AG04450 (cell line): ENCODE results near the gene CBFA2T2. TPM values are rescaled to one million over a fixed set of nuclear protein-coding genes. Genes with fewer than 3 reads are reported as not detected.
"Not testable (repeated sequence)": the region's sequence is repeated elsewhere in the genome, so short reads cannot be mapped to it uniquely, and the experiment has no call there.

Source experiments
- CTCF ChIA-PET: fragments of 300-600, 350-600 bp; formaldehyde crosslinking; extraction: SDS; loops from one replicate; lab custom pipeline; 2022; ENCODE audit warnings: antibody characterized with exemption, inconsistent platforms; lab: Charles Lee
- POLR2A ChIA-PET: fragments of 350-600 bp; formaldehyde crosslinking; extraction: SDS; loops from one replicate; lab custom pipeline; 2021; ENCODE audit warnings: antibody characterized with exemption, inconsistent platforms; lab: Yijun Ruan, JAX
- DNase-seq: peaks from one replicate; pipeline ENCODE4 v3.0.0-alpha.2; 2011; ENCODE audit warnings: low read depth, low spot score
- H3K27ac ChIP-seq: one replicate; pipeline ENCODE4 v1.5.1; 2012; ENCODE audit warnings: low read depth, low read length, control low read depth
- H3K27me3 ChIP-seq: one replicate; pipeline ENCODE4 v1.6.0; 2012; ENCODE audit warnings: low read length; ENCODE audit not compliant: control insufficient read depth, insufficient read depth
- H3K4me3 ChIP-seq: 2 replicates; pipeline ENCODE4 v1.5.1; 2011; ENCODE audit warnings: mild to moderate bottlenecking, low read depth, low read length, control low read depth
- H3K9me3 ChIP-seq: 2 replicates; pipeline ENCODE4 v1.5.1; 2012; ENCODE audit warnings: low read length; ENCODE audit not compliant: control insufficient read depth, insufficient read depth
- CTCF ChIP-seq: IDR thresholded peaks from 2 replicates; pipeline ENCODE4 v1.5.1; 2011; ENCODE audit warnings: low read depth, low read length, control low read depth, inconsistent platforms
- polyA plus RNA-seq: library from polyadenylated mRNA; depleted of rRNA; stranded (reverse); fragments of >200 nt; gene quantifications from 2 replicates; pipeline ENCODE4 v1.2.3, GENCODE V29; 2011

The CBFA2T2 gene
- polyA plus RNA-seq, 1 experiment = 11.3 TPM

GRCh38 chr20:33558348-33559144 is 68.7 kb downstream of the CBFA2T2 start:
- Histone ChIP-seq H3K27ac (no peak overlapping the region), H3K4me3 (no peak overlapping the region), H3K27me3 (no peaks in the 10 kb centered on the region), H3K9me3 (no peaks in the 10 kb centered on the region; the same call in 1 of the 2 replicates)
- TF ChIP-seq CTCF = no peak
- CTCF ChIA-PET = interaction anchor here (0.6 to 0.7 kb wide), 2 partner anchors 33 to 463 kb away, joined by 3 to 9 read pairs; no protein-coding TSS in a partner anchor
- no peak for DNase-seq
- POLR2A ChIA-PET = no interaction called here

GRCh38 chr20:33559212-33559611 is 69.3 kb downstream of the CBFA2T2 start:
- Histone ChIP-seq H3K9me3 (no peaks in the 10 kb centered on the region; the same call in 1 of the 2 replicates), H3K27me3 (no peaks in the 10 kb centered on the region), H3K27ac (no peak overlapping the region), H3K4me3 (no peak overlapping the region)
- DNase-seq = no peak
- CTCF ChIA-PET = interaction anchor here (0.6 to 0.7 kb wide), 2 partner anchors 33 to 463 kb away, joined by 3 to 9 read pairs; no protein-coding TSS in a partner anchor
- TF ChIP-seq CTCF = no peak
- POLR2A ChIA-PET = no interaction called here

- CTCF ChIA-PET = no interaction called here
- POLR2A ChIA-PET = interaction anchor here (0.6 kb wide), 1 partner anchor 57 kb away, joined by 4 read pairs; no protein-coding TSS in a partner anchor
- H3K27ac ChIP-seq = no peak overlapping the region
- DNase-seq = no peak
- no peaks in the 10 kb centered on the region; the same call in 1 of the 2 replicates for H3K9me3 ChIP-seq
- no peak overlapping the region for H3K4me3 ChIP-seq
- TF ChIP-seq CTCF = no peak
- no peaks in the 10 kb centered on the region for H3K27me3 ChIP-seq
These were observed 70.1 kb downstream of the CBFA2T2 start for GRCh38 chr20:33560026-33560425.

- CTCF ChIA-PET, H3K27ac ChIP-seq, DNase-seq, H3K4me3 ChIP-seq, H3K9me3 ChIP-seq, H3K27me3 ChIP-seq: not testable (repeated sequence)
- POLR2A ChIA-PET = interaction anchor here (0.7 kb wide), 1 partner anchor 52 kb away, joined by 4 read pairs; no protein-coding TSS in a partner anchor
These were observed 71.2 kb downstream of the CBFA2T2 start for GRCh38 chr20:33561053-33561452.

GRCh38 chr20:33561692-33562601 is 72.1 kb downstream of the CBFA2T2 start:
- H3K4me3 ChIP-seq = peak overlapping the region; percentile 11; the same call in 1 of the 2 replicates
- H3K27me3 ChIP-seq = no peaks in the 10 kb centered on the region
- peak overlapping the region; percentile 21 for H3K27ac ChIP-seq
- TF ChIP-seq CTCF = no peak
- ChIA-PET CTCF (interaction anchor here (1.3 kb wide), 1 partner anchor 15 kb away, joined by 4 read pairs; no protein-coding TSS in a partner anchor), POLR2A (interaction anchor here (0.7 to 0.9 kb wide), 2 partner anchors 51 to 72 kb away, joined by 4 to 6 read pairs; partner anchors contain the start of gene CBFA2T2)
- H3K9me3 ChIP-seq = no peaks in the 10 kb centered on the region; the same call in 1 of the 2 replicates
- DNase-seq = peak; percentile 81
